GM12878 (cell line): ENCODE data around the gene TMEM163. TPM values are rescaled to one million over a fixed set of nuclear protein-coding genes. Genes with fewer than 3 reads are reported as not detected.

Experiments
- ATAC-seq: fragments of 200-7000 bp; cut with Tn5 transposase; 3 replicates; pipeline ENCODE4 v1.9.1; 2020; ENCODE audit warnings: mild to moderate bottlenecking, moderate library complexity
- BruUV-seq: library from RNA; stranded (reverse); fragments of 400-500 nt; replicated peaks from 2 replicates; lab custom pipeline; 2021; lab: Mats Ljungman, UMichigan
- CTCF ChIA-PET: fragments of 300-600 bp; sonication (Branson Sonifier 250); formaldehyde crosslinking; extraction: SDS; loops from one replicate; lab custom pipeline; 2021; ENCODE audit warnings: inconsistent platforms; lab: Yijun Ruan, JAX
- POLR2A ChIA-PET: fragments of 350-600 bp; formaldehyde crosslinking; extraction: SDS; loops from one replicate; lab custom pipeline; 2021; ENCODE audit warnings: inconsistent platforms; lab: Charles Lee
- RAD21 ChIA-PET: fragments of 300-600 bp; sonication (Branson Sonifier 250); formaldehyde crosslinking; loops from one replicate; lab custom pipeline; 2023; ENCODE audit warnings: antibody characterized with exemption; ENCODE audit not compliant: unreplicated experiment; lab: Charles Lee
- SMC1A ChIA-PET: fragments of 300-600 bp; sonication (Branson Sonifier 250); formaldehyde crosslinking; loops from one replicate; lab custom pipeline; 2023; ENCODE audit not compliant: unreplicated experiment, uncharacterized antibody; lab: Charles Lee
- DNase-seq: peaks from one replicate; pipeline ENCODE4 v3.0.0-alpha.2; 2011; ENCODE audit warnings: low read depth, low spot score
- FAIRE-seq: peaks from 3 replicates; lab custom pipeline; 2011; peaks lifted over from hg19 to GRCh38; lab: Jason Lieb, UNC
- H2AFZ ChIP-seq: 2 replicates; pipeline ENCODE4 v1.6.0; 2011; ENCODE audit warnings: low read depth, low read length, control low read depth; ENCODE audit not compliant: control insufficient read depth
- H3K27ac ChIP-seq: 2 replicates; pipeline ENCODE4 v1.5.1; 2011; ENCODE audit warnings: control low read depth; ENCODE audit not compliant: control insufficient read depth, insufficient read depth
- H3K27me3 ChIP-seq, 2 experiments: replicated peaks in 1 of 2; 2 replicates each; pipeline versions ENCODE4 v1.6.0 to v1.6.1; 2011; ENCODE audit warnings: low read length in 1 of 2; ENCODE audit not compliant: control insufficient read depth in 2 of 2, insufficient read depth in 2 of 2
- H3K36me3 ChIP-seq, 2 experiments: 2 replicates each; pipeline ENCODE4 v1.5.1; 2011; ENCODE audit warnings: low read length in 1 of 2; ENCODE audit not compliant: control insufficient read depth in 2 of 2, insufficient read depth in 2 of 2
- H3K4me1 ChIP-seq: 2 replicates; pipeline ENCODE4 v1.6.1; 2011; ENCODE audit warnings: mild to moderate bottlenecking, low read length, moderate library complexity, mixed read lengths; ENCODE audit not compliant: control insufficient read depth, insufficient read depth
- H3K4me2 ChIP-seq: 2 replicates; pipeline ENCODE4 v1.6.0; 2011; ENCODE audit warnings: control low read depth; ENCODE audit not compliant: control insufficient read depth, insufficient read depth
- H3K4me3 ChIP-seq: fragments of 200-600 bp; sonication (generic); 2 replicates; pipeline ENCODE4 v1.5.1; 2016
- H3K79me2 ChIP-seq: 2 replicates; pipeline ENCODE4 v1.6.0; 2011; ENCODE audit warnings: low read length; ENCODE audit not compliant: control insufficient read depth, insufficient read depth
- H3K9ac ChIP-seq: 2 replicates; pipeline ENCODE4 v1.8.0; 2011; ENCODE audit warnings: low read length, control low read depth, mixed read lengths; ENCODE audit not compliant: control insufficient read depth, insufficient read depth
- H3K9me3 ChIP-seq: replicated peaks from 3 replicates; pipeline ENCODE4 v1.5.1; 2011; ENCODE audit warnings: mild to moderate bottlenecking, low read length; ENCODE audit not compliant: control insufficient read depth, insufficient read depth
- H4K20me1 ChIP-seq: 2 replicates; pipeline ENCODE4 v1.6.0; 2011; ENCODE audit not compliant: control insufficient read depth, insufficient read depth
- ASH2L ChIP-seq: fragments of 300-600, 200-600 bp; sonication (generic); IDR thresholded peaks from 2 replicates; pipeline ENCODE4 v1.6.1; 2017; ENCODE audit warnings: low read depth, mild to moderate bottlenecking, borderline replicate concordance
- CHD1 ChIP-seq: IDR thresholded peaks from 2 replicates; pipeline ENCODE4 v1.6.1; 2012; ENCODE audit warnings: low read depth, low read length, improper control_type of control experiment
- DPF2 ChIP-seq: fragments of 450-650 bp; IDR thresholded peaks from 2 replicates; pipeline ENCODE4 v1.6.1; 2017; ENCODE audit warnings: mild to moderate bottlenecking
- FOXM1 ChIP-seq: IDR thresholded peaks from 2 replicates; pipeline ENCODE4 v1.6.1; 2012; ENCODE audit warnings: low read depth, mild to moderate bottlenecking, inconsistent platforms, low read length, moderate library complexity
- GABPA ChIP-seq: IDR thresholded peaks from 2 replicates; pipeline ENCODE4 v1.6.1; 2014; ENCODE audit warnings: antibody characterized with exemption, low read depth, mild to moderate bottlenecking, inconsistent platforms
- HDAC2 ChIP-seq: fragments of 200-600 bp; sonication (generic); IDR thresholded peaks from 2 replicates; pipeline ENCODE4 v1.6.1; 2017
- MTA2 ChIP-seq: fragments of 450-650 bp; IDR thresholded peaks from 2 replicates; pipeline ENCODE4 v1.6.1; 2016; ENCODE audit warnings: low read depth, mild to moderate bottlenecking, moderate library complexity
- NR2F1 ChIP-seq: fragments of 450-650 bp; conservative IDR thresholded peaks from 2 replicates; pipeline ENCODE4 v1.6.1; 2017; ENCODE audit warnings: mild to moderate bottlenecking
- PAX8 ChIP-seq: fragments of 450-650 bp; IDR thresholded peaks from 2 replicates; pipeline ENCODE4 v1.6.1; 2017; ENCODE audit warnings: mild to moderate bottlenecking, moderate library complexity
- RAD51 ChIP-seq: fragments of 450-650 bp; IDR thresholded peaks from 2 replicates; pipeline ENCODE4 v1.6.1; 2016; ENCODE audit warnings: moderate library complexity, mild to moderate bottlenecking, inconsistent platforms
- RCOR1 ChIP-seq: conservative IDR thresholded peaks from 2 replicates; pipeline ENCODE4 v1.6.1; 2012; ENCODE audit warnings: low read depth, low read length, improper control_type of control experiment
- SMAD1 ChIP-seq: fragments of 450-650 bp; IDR thresholded peaks from 2 replicates; pipeline ENCODE4 v1.6.1; 2018; ENCODE audit warnings: mild to moderate bottlenecking, low read depth; ENCODE audit not compliant: partially characterized antibody
- SUZ12 ChIP-seq: fragments of 200-600 bp; sonication (generic); IDR thresholded peaks from one replicate; pipeline ENCODE4 v1.6.1; 2018; ENCODE audit warnings: antibody characterized with exemption, mild to moderate bottlenecking; ENCODE audit not compliant: unreplicated experiment
- WGBS: methylation state at CpG from one replicate; pipeline ENCODE4 v1.1.6; 2016; ENCODE audit warnings: low lambda C conversion rate; ENCODE audit not compliant: insufficient replicate concordance, insufficient coverage; ENCODE audit errors: missing lambda C conversion rate; 5-methylcytosine and 5-hydroxymethylcytosine counted together
- in situ Hi-C: fragments of 300-500 bp; cut with MboI; formaldehyde crosslinking; loops from 9 replicates; pipeline ENCODE4 v1.14.3; 2018; ENCODE audit warnings: mixed read lengths
- intact Hi-C: fragments of 100-400 bp; cut with micrococcal nuclease; formaldehyde crosslinking; loops from one replicate; pipeline ENCODE4 v1.14.2; 2022; ENCODE audit not compliant: unreplicated experiment
- polyA plus RNA-seq, 11 experiments: library from polyadenylated mRNA; depleted of rRNA in 4 of 11; unstranded in 6 of 11; stranded (reverse) in 5 of 11; fragments of >200 nt; fragmentation: Nextera tagmentation in 4 of 11; fragmentation: Illumina TruSeq in 1 of 11; extraction: Ambion mirVana in 4 of 11; extraction: Trizol in 1 of 11; gene quantifications; 1 replicate in 1 of 11; 2 replicates in 10 of 11; pipeline versions ENCODE4 v1.2.1 to v1.2.3, GENCODE V29; 2011 to 2016; ENCODE audit warnings: inconsistent platforms in 2 of 11, missing spikeins in 2 of 11, low read depth in 1 of 11
- total RNA-seq, 4 experiments: library from RNA; depleted of rRNA in 3 of 4; stranded (reverse); fragments of >200 nt in 3 of 4; fragmentation: Illumina TruSeq in 1 of 4; extraction: Trizol in 1 of 4; gene quantifications; 2 replicates each; pipeline versions ENCODE4 v1.2.1 to v1.2.3, GENCODE V29; 2013 to 2021
- TF ChIP-seq, protein P1 (sequence below): fragments of 450-650 bp; IDR thresholded peaks from 2 replicates; pipeline ENCODE4 v1.6.1; 2017; ENCODE audit warnings: mild to moderate bottlenecking, moderate library complexity
- TF ChIP-seq, protein P2 (sequence below): fragments of 450-650 bp; IDR thresholded peaks from 2 replicates; pipeline ENCODE4 v1.6.1; 2017; ENCODE audit warnings: antibody characterized with exemption, mild to moderate bottlenecking, moderate library complexity
- TF ChIP-seq, protein P3 (sequence below): fragments of 450-650 bp; IDR thresholded peaks from 2 replicates; pipeline ENCODE4 v1.6.1; 2017; ENCODE audit warnings: borderline replicate concordance
- TF ChIP-seq, protein P4 (sequence below): IDR thresholded peaks from 2 replicates; pipeline ENCODE4 v1.6.1; 2012; ENCODE audit warnings: low read length, inconsistent platforms

The TMEM163 gene
- total and polyA plus RNA-seq, 10 of the 15 experiments (the other 5 are each of a cell fraction or from before 2014, with no cell fraction given), result 0.05 to 0.11 (median 0.07) TPM; not detected in 4

DNA sequence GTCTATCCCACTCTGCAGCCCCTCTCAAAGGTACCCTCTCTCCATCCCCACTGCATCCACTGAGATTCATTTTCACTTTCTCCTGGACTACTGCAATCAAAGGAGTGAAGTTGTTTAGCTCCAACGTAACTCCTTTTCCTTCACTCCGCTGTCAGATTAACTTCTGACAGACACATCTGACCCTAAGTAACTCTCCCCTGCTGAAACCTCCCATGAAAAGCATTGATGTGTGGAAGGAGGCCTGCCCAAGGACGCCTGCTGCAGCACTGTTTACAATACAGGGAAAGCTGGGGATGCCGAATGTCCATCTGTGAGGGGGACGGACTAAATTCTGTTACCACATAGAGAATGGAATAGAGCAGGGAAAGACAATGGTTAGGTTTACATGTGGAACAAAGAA lies 114.8 kb downstream of the TMEM163 start:
- SMC1A ChIA-PET, result no interaction called here
- H3K79me2 ChIP-seq, result no peaks in the 10 kb centered on the region
- no peak for DNase-seq
- RAD21 ChIA-PET, result no interaction called here
- intact Hi-C loops (no loop called here), in situ Hi-C loops (no loop called here)
- no peak overlapping the region for H3K4me2 ChIP-seq
- 57% methylated on average over 5 of the region's 5 CpGs for WGBS
- H3K9ac ChIP-seq, result no peak overlapping the region
- no peak for ATAC-seq
- POLR2A ChIA-PET, result no interaction called here
- H3K27ac ChIP-seq, result no peak overlapping the region
- TF ChIP-seq HDAC2 (no peak), SUZ12 (no peak), MTA2 (no peak), RAD51 (no peak), CHD1 (no peak), NR2F1 (no peak), SMAD1 (no peak), GABPA (no peak), PAX8 (no peak), DPF2 (no peak), ASH2L (no peak), RCOR1 (no peak), FOXM1 (no peak)
- TF ChIP-seq, protein P1, sequence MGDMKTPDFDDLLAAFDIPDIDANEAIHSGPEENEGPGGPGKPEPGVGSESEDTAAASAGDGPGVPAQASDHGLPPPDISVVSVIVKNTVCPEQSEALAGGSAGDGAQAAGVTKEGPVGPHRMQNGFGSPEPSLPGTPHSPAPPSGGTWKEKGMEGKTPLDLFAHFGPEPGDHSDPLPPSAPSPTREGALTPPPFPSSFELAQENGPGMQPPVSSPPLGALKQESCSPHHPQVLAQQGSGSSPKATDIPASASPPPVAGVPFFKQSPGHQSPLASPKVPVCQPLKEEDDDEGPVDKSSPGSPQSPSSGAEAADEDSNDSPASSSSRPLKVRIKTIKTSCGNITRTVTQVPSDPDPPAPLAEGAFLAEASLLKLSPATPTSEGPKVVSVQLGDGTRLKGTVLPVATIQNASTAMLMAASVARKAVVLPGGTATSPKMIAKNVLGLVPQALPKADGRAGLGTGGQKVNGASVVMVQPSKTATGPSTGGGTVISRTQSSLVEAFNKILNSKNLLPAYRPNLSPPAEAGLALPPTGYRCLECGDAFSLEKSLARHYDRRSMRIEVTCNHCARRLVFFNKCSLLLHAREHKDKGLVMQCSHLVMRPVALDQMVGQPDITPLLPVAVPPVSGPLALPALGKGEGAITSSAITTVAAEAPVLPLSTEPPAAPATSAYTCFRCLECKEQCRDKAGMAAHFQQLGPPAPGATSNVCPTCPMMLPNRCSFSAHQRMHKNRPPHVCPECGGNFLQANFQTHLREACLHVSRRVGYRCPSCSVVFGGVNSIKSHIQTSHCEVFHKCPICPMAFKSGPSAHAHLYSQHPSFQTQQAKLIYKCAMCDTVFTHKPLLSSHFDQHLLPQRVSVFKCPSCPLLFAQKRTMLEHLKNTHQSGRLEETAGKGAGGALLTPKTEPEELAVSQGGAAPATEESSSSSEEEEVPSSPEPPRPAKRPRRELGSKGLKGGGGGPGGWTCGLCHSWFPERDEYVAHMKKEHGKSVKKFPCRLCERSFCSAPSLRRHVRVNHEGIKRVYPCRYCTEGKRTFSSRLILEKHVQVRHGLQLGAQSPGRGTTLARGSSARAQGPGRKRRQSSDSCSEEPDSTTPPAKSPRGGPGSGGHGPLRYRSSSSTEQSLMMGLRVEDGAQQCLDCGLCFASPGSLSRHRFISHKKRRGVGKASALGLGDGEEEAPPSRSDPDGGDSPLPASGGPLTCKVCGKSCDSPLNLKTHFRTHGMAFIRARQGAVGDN, result no peak
- TF ChIP-seq, protein P2, sequence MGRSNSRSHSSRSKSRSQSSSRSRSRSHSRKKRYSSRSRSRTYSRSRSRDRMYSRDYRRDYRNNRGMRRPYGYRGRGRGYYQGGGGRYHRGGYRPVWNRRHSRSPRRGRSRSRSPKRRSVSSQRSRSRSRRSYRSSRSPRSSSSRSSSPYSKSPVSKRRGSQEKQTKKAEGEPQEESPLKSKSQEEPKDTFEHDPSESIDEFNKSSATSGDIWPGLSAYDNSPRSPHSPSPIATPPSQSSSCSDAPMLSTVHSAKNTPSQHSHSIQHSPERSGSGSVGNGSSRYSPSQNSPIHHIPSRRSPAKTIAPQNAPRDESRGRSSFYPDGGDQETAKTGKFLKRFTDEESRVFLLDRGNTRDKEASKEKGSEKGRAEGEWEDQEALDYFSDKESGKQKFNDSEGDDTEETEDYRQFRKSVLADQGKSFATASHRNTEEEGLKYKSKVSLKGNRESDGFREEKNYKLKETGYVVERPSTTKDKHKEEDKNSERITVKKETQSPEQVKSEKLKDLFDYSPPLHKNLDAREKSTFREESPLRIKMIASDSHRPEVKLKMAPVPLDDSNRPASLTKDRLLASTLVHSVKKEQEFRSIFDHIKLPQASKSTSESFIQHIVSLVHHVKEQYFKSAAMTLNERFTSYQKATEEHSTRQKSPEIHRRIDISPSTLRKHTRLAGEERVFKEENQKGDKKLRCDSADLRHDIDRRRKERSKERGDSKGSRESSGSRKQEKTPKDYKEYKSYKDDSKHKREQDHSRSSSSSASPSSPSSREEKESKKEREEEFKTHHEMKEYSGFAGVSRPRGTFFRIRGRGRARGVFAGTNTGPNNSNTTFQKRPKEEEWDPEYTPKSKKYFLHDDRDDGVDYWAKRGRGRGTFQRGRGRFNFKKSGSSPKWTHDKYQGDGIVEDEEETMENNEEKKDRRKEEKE, result no peak
- TF ChIP-seq, protein P3, sequence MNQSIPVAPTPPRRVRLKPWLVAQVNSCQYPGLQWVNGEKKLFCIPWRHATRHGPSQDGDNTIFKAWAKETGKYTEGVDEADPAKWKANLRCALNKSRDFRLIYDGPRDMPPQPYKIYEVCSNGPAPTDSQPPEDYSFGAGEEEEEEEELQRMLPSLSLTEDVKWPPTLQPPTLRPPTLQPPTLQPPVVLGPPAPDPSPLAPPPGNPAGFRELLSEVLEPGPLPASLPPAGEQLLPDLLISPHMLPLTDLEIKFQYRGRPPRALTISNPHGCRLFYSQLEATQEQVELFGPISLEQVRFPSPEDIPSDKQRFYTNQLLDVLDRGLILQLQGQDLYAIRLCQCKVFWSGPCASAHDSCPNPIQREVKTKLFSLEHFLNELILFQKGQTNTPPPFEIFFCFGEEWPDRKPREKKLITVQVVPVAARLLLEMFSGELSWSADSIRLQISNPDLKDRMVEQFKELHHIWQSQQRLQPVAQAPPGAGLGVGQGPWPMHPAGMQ, result no peak
- TF ChIP-seq, protein P4, sequence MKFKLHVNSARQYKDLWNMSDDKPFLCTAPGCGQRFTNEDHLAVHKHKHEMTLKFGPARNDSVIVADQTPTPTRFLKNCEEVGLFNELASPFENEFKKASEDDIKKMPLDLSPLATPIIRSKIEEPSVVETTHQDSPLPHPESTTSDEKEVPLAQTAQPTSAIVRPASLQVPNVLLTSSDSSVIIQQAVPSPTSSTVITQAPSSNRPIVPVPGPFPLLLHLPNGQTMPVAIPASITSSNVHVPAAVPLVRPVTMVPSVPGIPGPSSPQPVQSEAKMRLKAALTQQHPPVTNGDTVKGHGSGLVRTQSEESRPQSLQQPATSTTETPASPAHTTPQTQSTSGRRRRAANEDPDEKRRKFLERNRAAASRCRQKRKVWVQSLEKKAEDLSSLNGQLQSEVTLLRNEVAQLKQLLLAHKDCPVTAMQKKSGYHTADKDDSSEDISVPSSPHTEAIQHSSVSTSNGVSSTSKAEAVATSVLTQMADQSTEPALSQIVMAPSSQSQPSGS, result no peak
- peaks cover 2% of the 10 kb centered on the region; the same call in 2 of the 3 replicates for H3K9me3 ChIP-seq
- H4K20me1 ChIP-seq, result no peaks in the 10 kb centered on the region
- no peaks in the 10 kb centered on the region for H3K4me1 ChIP-seq
- no peak overlapping the region for H3K4me3 ChIP-seq
- no peak overlapping the region for H2AFZ ChIP-seq
- H3K36me3 ChIP-seq, result no peaks in the 10 kb centered on the region
- BruUV-seq, result no TSS peak
- FAIRE-seq, result no peak
- CTCF ChIA-PET, result no interaction called here
- H3K27me3 ChIP-seq, result no peaks in the 10 kb centered on the region
